ENCODE data around the gene TRAPPC12.
"Not testable (repeated sequence)": the region's sequence is repeated elsewhere in the genome, so short reads cannot be mapped to it uniquely, and the experiment has no call there.

The TRAPPC12 gene

GRCh38 chr2:3486047-3487027 lies 106.8 kb downstream of the TRAPPC12 start:
- no peak for DNase-seq (ENCODE audit: low read depth in 2 of 2)

DNA sequence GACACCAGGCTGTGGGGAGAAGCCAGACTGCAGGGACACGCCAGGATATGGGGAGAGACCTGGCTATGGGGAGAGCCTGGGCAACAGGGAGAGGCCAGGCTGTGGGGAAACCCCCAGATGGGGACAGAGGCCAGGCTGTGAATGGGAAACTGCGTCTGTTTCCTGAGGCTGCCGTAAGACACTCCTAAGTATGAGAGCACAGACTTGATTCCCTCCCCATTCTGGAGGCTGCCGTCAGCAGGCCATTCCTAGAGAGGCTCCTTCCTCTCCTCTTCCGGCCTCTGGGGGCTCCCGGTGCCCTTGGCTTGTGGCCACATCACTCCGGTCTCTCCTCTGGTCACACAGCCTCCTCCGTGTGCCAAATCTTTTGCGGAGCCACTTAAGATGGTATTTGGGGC lies 107.5 kb downstream of the TRAPPC12 start:
- DNase-seq (ENCODE audit: low read depth in 2 of 2), result no peak

DNA sequence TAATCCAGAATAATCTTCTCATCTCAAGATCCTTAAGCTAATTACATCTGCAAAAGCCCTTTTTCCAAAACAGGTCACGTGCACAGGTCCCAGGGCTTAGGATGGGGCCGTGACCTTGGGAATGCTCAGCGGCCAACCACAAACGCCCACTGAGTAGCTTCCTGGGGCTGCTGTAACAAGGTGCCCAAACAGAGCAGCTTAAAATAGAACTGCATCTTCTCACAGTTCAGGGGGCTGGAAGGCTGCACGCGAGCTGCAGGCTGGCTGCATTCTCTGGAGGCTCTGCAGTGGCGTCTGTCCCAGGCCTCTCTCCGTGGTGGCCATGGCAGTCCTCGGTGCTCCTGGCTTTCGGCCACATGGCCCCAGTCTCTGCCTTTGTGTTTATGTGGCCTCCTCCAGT lies 107.9 kb downstream of the TRAPPC12 start:
- DNase-seq (ENCODE audit: low read depth in 2 of 2), result no peak

- no peak for DNase-seq (ENCODE audit: low read depth in 2 of 2)
Measured at GRCh38 chr2:3488061-3488531, 108.6 kb downstream of the TRAPPC12 start.

DNA sequence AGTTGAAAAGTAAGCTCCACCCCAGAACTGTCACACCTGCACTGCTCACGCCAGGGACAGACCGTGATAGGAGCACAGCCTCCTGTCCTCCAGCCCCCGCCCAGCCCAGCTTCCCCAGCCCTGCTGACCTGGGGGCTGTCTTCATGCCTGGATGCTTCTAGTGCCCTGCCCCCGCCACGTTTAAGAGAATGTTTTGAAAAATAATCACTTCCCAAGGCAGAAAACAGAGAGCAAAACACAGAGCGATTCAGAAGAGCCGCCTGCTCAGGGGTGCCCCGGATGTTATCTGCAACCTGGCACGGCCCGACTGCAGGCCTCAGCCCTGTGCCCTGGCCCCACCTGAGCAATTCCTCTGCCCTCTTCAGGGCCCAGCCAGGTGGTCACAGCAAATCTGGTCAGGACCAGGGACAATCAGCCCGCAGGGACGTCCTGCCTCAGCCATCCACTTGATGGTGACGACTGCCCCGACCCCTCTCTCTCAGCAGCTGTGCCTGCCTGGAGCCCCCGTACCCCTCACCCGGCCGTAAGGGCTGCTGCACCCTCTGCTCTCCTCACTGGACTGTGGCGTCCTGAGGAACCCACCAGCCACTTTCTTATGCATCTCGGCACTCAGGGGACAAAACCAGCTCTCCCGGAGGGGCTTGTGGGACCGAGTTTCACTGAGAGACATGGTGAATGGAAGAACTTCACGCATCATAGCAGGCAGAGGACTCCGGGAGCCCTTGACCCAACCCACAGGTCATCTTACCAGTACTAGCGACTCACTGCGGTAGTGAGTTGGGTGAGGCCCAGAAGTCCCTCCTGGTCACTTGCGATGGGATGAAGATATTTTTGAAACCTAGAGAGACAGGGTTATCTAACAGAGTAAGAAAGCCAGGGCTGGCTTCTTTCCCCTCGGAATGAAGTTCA lies 109.6 kb downstream of the TRAPPC12 start:
- no peak for DNase-seq (ENCODE audit: low read depth in 2 of 2)

DNA sequence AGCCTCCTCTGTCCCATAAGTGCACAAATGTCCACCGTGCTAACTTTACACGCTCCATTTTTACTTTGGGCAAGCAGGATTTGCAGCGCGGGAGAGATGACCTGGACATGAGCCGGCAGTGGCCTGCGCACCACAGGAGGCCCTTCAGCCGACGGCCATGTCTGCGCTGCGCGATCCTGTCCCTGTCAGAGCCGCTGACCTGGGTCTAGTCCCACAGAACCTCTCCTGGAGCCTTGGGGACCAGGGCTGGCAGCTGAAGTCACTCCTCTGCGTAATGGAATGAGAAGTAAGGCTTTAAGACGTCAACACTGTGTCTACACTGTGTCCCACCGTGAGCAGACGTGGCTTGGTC lies 110.2 kb downstream of the TRAPPC12 start:
- DNase-seq (ENCODE audit: low read depth in 2 of 2), result no peak

DNA sequence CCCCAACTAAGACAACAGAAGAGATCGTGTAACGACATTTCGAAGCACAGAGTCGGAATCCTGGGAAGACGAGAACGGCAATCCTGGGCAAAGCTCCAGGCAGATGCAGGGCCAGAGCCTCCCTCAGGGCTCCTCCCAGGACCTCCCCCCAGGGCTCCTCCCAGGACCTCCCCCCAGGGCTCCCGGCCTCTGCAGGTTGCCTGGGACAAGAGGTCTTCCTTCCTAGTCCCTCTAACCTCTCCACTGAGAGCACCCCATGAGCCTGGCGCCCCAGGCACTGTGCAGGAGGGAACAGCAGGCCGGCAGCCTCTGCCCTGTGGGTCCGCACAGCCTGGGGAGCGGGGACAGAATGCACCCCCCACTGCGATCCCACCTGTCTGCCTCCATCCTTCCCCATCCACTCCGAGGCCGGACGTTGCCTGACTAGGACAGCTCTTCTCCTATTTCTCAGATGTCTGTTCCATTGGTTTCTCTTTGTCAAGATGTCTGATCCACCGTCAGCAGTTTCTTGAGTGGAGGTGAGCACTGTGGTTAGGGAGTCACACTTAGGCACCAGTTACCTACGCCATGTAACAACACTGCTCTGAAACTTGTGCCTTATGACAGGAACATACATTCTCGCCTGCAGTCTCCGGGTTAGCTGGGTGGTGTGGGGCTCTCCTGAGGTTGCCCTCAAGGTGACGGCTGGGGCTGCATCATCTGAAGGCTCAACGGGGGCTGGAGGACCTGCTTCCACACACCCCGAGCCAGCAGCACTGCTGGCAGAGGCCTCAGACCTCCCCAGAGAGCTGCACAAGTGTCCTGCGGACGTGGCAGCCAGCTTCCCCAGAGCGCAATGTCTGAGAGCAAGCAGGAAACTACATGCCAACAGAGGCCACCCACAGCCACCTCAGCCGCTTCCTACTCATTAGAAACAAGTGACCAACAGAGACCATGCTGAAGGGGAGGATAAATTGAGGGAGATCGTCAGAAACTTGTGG lies 111.0 kb downstream of the TRAPPC12 start:
- DNase-seq (ENCODE audit: low read depth in 2 of 2), result no peak

DNA sequence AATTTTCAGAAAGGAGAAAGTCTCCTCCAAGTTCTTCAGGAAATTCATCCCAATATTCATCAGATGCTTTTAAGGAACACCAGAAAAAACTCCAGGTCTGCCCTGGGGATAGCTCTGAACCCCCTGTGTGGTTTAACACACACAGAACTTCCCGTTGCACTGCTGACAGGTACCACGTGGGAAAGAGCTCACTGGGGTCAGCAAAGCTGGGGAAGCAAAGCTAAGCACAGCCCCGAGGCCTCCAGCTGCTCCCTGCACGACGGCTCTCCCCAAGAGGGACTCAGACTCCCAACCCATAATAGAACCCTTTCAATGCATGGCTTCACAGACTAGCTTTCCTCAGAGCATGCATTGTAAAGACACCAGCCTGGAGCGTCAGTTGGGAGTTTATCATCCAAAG lies 111.8 kb downstream of the TRAPPC12 start:
- no peak for DNase-seq (ENCODE audit: low read depth in 2 of 2)

GRCh38 chr2:3491716-3492474 lies 112.4 kb downstream of the TRAPPC12 start:
- no peak for DNase-seq (ENCODE audit: low read depth in 2 of 2)

DNA sequence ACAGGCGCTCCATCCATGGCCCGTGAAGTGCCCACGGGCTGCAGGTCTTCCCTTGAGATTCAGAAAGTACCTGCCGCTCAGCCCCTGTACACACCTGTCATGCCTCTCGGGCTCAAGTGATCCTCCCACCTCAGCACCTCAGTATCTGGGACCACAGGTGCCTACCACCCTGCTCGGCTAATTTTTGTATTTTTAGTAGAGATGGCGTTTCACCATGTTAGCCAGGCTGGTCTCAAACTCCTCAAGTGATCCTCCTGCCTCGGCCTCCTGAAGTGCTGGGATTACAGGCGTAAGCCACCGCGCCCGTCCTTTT lies 112.9 kb downstream of the TRAPPC12 start:
- DNase-seq (ENCODE audit: low read depth in 2 of 2), result not testable (repeated sequence)

DNA sequence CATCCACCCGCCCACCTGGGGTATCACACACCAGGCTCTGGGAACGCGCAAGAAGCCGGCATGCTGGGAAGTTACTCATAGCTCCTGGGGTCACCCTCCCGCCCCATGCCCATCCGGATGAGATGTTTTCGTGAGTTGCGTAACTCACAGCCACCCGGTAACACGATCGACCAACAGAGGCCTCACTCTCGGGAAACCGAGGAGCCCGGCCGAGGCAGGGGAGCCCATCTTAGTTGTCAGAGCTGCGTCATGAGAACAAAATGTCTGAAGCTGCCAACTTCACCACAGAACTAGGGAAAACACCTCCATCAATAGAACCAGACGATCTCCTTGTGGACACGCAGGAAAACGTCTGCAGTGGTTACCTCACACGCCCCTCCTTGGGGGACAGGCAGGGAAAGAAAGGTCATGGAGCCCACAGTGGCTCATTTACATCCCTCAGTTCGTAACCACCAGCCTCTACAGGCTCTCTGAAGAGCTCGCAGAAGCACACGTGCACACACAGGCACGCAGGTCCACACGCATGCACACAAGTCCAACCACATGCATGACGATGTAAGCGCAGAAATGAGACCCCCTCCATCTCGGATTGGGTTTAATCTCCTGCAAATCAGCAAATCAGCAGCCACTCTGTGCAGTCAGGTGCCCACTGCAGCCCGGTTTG lies 113.6 kb downstream of the TRAPPC12 start:
- DNase-seq (ENCODE audit: low read depth in 2 of 2), result no peak

- no peak for DNase-seq (ENCODE audit: low read depth in 2 of 2)
Measured at GRCh38 chr2:3493615-3494007, 114.1 kb downstream of the TRAPPC12 start.

DNA sequence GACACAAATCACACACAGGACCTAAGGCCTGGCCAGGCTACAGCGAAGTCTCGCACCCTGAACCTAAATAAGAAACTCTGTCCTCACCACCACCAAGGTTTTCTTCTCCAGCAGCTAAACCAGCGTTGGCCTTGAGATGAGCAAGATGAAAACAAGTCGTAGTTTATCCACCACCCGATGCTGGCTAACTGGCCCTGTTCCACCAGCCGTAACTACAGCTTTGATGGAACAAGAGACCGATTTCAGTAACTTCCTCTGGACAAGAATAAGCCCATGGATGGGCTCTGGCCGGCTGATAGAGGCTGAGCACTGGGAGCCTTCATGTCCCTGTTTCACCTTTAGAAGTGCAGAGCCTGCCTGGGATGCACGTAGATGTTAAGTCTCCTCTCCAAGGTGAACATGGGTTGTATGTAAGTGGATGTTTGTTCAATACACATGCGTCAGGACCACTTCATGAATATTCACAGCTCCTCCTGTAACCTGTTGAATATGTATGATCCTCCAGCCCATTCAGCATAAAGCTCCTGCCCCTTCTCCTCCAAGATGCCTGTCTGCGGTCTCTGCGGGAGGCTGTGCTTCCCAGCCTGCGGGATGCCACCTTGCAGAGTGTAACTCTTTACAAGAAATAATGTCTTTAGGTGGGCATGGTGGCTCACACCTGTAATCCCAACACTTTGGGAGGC lies 115.6 kb downstream of the TRAPPC12 start:
- no peak for DNase-seq (ENCODE audit: low read depth in 2 of 2)

DNA sequence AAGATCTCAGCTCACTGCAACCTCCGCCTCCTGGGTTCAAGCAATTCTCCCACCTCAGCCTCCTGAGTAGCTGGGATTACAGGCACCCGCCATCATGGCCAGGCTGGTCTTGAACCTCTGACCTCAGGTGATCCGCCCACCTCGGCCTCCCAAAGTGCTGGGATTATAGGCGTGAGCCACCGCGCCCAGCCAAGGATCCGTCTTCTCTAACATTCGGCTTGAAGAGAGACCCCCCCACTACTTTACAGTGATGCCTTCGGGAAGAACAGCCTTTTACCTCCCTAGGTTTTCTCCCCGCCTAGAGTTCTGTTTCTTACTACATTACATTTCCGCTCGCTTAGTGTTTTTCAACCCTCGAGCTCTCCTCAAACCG lies 117.2 kb downstream of the TRAPPC12 start:
- not testable (repeated sequence) for DNase-seq (ENCODE audit: low read depth in 2 of 2)

DNA sequence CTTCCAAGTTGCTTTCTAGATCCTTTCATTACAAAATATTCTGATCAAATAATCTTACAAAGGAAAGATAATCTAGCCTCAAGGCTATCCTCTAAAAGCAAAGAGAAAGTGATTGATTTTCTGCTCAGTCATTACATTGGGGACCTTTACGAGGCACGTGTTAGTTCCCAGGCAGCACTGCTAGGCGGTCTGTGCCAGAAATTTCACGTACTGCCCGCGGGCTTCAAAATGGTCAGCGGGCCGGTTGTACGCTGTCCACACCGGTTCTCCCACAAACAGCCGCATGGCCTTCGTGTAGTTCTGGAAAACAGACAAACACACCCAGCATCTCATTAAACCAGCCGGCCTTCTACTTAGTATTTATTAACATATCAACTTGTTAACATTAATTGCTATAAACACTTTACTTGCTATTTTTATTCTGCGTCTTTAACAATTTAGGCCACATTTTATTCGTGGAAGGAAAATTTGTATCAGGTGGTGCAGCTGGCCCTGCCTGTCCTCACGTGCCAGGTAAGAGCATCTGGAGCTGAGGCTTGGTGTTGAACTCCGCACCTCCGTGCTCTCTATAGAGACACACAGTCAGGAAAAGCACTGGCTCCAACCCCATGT lies 119.4 kb downstream of the TRAPPC12 start:
- no peak for DNase-seq (ENCODE audit: low read depth in 2 of 2)

GRCh38 chr2:3500326-3500899 lies 120.9 kb downstream of the TRAPPC12 start:
- DNase-seq (ENCODE audit: low read depth in 2 of 2), result no peak

DNA sequence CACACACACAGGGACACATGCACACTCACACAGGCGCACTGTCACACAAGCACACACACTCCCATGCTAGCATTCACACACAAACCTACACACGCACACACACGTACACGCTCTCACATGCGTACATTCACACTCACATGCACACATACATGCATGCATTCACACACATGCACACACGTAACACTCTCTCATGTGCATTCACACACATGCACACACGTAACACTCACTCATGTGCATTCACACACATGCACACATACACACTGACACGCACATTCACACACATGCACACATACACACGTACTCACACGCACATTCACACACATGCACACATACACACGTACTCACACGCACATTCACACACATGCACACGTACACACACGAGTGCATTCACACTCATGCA lies 123.6 kb downstream of the TRAPPC12 start:
- no peak for DNase-seq (ENCODE audit: low read depth in 2 of 2)

GRCh38 chr2:3503483-3503882 lies 124.0 kb downstream of the TRAPPC12 start:
- no peak for DNase-seq (ENCODE audit: low read depth in 2 of 2)

DNA sequence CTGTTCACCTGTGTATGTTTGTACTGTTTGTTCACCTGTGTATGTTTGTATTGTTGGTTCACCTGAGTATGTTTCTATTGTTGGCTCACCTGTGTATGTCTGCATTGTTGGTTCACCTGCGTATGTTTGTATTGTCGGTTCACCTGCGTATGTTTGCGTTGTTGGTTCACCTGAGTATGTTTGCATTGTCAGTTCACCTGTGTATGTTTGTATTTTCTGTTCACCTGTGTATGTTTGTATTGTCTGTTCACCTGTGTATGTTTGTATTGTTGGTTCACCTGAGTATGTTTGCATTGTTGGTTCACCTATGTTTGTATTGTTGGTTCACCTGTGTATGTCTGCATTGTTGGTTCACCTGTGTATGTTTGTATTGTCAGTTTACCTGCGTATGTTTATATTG lies 125.2 kb downstream of the TRAPPC12 start:
- DNase-seq (ENCODE audit: low read depth in 2 of 2), result no peak

Data from stimulated activated CD4-positive, alpha-beta T cell treated with anti-CD3 and anti-CD28 coated beads, Interleukin-4, amount 100 ng/mL, for 48 hours (primary cell).